Left renal pelvis (tissue), 4 donors: Measurements from ENCODE around the gene PPP1R13B. TPM values are rescaled to one million over a fixed set of nuclear protein-coding genes. Genes with fewer than 3 reads are reported as not detected.

ENCODE experiments used
- DNase-seq, 4 donors: peaks; one replicate each; pipeline ENCODE4 v3.0.0-alpha.2; 2013; ENCODE audit warnings: low read depth in 4 of 4, low spot score in 3 of 4
- polyA plus RNA-seq, 4 donors: library from polyadenylated mRNA; unstranded; fragments of 120-200 nt; gene quantifications; one replicate each; pipeline ENCODE4 v1.2.1, GENCODE V29; 2013; ENCODE audit not compliant: insufficient read length in 4 of 4

Gene PPP1R13B
- polyA plus RNA-seq, 4 donors = 14.5 to 38.8 (median 32.8) TPM

DNA sequence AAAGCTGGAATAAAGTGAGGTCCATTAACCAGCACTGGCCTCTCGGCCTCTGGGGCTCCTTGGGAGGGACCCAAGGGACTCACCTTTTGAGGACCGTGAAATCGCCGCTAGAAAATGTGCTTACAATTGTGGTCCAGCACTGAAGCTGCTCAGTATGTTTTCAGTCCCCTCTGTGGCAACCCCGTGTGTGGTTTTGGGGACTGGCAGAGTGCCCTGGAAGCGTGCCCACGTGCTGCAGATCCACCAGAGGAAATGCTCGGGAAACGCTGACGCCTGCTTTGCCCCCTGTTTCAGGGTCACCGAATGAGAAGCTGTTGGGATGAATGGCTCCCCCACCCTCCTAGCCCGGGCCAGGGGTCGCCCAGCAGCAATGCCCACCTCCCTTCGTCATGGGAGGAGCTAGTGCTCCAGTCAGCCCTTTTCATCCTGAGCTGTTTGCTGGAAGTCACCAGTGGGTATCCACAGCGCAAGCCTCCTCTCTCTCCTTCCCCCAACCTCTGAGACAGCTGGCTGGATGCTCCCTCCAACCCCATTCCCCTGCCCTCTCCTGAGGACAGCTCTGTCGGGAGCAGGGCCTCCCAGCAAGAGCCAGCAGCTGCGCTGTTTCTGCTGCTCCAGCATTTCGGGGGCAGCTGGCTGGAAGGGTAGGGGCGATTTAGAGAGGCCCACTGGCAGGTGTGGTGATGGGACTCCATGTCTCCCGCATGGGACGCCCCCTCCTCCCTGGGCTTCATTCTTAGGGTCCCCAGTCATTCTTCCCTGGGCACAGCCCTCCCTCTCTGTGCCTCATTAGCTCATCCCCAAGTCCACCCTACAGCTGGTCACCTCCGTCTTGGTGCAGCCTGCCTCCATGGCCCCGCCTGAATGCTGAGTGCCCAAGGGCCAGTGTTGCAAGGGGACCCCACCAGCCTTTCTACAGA lies 33.2 kb upstream of the PPP1R13B start:
- no peak for DNase-seq

DNA sequence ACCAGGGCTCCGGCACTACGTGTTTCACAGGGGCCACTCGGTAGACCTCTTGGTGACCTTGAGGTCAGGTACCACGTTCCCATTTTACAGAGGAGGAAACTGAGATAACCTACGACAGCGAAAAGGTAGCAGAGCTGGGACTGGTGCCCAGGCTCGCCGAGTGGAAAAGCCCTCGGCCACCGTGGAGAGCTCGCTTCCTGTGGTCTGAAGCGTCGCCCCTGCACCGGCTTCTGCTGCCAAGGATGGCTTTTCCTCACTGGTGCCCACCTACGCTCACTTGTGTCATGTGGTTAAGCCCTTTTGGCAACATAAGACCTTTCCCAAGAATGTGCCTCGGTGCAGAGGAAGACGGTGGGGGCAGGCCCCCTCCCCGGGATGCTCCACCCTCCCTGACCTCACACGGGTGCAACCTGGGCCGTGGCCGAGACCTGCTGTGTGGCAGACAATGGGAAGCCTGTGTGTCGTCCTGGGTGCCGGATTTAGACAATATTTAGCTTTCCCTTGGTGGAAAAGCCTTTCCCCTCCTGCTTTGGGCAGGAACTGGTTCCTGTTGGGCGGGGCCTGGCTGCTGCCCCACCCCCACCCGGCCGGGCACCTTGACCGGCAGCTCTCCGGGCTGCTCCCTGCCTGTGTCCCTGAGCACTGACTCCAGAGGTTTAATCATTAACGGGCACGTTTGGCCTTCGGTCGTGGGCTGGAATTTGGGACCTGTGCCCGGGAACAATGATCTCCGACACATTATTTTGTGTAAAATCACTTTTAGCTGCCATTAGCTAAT lies 32.4 kb upstream of the PPP1R13B start:
- DNase-seq = no peak

DNA sequence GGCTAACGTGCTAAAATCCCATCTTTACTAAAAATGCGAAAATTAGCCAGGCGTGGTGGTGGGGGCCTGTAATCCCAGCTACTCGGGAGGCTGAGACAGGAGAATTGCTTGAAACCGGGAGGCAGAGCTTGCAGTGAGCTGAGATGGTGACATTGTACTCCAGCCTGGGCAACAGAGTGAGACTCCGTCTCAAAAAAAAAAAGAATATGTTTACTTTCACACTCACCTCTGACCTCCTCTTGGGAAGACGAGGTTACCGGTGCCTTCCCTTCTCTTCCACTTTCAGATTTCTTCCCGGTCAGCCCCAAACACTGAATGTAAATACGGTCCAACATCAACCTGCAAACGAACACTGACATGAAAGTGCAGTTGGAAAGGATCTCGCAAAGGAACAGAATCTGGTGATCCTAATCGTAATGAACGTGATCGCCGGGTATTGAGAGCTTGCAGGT lies 31.8 kb upstream of the PPP1R13B start:
- no peak for DNase-seq

DNA sequence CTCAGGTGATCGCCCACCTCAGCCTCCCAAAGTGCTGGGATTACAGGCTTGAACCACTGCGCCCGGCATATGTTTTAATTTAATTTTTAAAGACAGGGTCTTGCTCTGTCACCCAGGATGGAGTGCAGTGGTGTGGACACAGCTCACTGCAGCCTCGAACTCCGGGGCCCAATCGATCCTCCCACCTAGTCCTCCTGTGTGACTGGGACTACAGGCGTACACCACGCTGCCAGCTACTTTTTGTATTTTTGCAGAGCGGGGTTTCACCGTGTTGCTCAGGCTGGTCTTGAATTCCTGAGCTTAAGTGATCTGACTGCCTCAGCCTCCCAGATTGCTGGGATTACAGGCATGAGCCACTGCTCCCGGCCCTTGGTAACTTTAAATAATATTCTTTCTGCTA lies 30.8 kb upstream of the PPP1R13B start:
- no peak for DNase-seq

DNA sequence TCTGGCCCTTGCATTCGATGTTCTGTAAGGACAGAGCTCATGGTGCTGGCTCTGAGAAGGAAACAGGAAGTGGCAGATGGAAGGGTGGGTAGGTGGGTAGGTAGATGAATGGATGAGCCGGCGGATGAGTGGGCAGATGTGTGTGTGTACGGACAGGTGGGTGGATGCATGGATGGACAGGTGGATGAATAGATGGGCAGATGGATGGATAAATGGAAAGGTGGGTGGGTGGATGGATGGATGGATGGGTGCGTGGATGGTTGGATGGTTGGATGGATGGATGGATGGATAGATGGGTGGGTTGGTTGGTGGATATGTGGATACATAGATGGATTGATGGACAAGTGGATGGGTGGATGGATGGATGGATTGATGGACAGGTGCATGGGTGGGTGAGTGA lies 27.6 kb upstream of the PPP1R13B start:
- DNase-seq = no peak

DNA sequence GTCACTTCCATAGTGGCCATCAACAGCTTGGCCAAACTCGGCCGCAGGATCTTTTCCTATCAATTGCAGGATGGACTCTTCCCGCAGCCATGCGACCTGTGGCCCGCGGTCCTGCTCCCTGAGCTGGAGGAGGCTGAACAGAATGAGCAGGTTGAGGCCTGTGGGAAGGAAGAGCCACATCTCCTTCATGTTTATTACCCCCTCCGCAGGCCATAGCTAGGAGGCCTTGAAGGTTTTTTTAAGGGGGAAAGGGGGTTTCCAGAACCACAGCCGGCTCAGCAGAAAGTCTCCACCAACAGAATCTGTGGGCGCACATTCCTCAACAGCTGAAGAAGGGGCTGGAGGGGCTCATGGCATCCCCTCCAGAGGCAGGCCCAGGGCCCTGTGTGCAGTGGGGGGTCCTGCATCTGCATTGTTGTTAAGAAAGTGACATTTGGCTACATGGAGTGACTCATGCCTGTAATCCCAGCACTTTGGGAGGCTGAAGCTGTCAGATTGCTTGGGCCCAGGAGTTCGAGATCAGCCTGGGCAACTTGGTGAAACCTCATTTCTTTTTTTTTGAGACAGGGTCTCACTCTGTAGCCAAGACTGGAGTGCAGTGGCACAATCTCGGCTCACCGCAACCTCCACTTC lies 25.2 kb upstream of the PPP1R13B start:
- no peak for DNase-seq

DNA sequence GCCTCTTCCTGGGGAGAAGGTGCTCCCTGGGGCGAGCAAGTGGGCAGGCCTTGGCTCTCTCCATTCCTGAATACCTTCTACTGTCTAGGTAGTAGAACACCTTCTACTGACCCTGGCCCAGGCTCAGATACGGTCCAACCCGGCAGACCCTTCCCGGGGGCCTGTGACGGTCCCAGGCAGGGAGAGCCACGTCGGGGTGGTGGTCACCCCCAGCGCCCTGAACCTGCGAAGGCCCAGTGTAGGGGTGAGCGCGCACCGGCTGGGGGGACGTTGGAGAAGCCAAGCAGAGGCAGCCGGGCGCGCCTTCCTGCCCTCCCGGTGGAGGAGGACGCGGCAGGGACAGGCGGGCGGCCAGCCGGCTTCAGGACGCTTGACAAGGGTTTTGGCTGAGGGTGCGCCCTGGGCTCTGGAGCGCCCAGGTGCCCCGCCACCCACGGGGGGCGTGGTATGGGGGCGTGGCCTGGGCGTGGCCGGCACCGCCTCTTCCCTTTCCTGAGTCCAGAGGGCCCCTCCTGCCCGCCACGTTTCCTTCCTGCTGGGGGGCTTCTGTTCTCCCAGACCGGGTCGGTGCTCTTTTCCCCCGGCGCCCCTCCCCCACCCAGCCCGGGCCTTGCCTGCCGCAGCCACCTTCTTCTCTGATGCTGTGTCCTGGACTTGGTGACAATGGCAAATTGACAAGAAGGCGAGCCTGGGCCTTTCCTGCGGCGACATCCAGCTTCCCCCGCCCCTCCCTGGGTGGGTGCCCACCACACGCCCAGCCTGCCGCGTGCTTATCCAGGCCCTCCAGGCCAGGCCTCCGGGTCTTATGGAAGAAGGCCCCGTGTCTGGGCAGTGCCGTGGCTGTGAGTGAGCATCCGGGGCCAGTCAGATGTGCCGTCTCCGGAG lies 24.5 kb upstream of the PPP1R13B start:
- DNase-seq = no peak

DNA sequence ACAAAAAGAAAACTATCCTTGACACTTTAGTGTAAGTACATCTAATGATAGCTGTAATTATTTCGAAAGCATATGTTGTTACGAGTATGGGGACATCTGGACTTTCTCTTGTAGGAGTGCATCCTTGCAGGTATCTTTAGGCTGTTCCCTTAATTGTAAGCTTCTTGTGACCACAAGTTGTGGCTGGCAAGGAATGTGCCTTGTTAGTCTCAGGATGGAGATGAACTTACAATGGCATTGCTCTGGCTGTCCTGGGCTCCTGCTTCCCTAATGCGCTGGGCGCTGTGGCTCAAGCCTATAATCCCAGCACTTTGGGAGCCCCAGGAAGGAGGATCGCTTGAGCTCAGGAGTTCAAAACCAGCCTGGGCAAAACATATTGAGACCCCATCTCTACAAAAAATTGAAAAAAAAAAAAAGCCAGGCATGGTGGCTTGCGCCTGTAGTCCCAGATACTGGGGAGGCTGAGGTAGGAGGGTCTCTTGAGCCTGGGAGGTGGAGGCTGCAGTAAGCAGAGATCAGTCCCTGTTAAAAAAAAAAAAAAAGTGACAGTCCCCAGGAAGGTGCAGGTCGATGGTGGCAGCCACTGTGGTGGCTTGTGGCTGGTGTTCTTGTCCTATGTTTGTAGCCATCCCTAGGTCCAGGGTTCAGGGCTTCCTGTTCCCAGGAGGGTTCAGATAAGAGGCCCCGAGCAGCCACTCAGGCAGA lies 23.7 kb upstream of the PPP1R13B start:
- DNase-seq = no peak

DNA sequence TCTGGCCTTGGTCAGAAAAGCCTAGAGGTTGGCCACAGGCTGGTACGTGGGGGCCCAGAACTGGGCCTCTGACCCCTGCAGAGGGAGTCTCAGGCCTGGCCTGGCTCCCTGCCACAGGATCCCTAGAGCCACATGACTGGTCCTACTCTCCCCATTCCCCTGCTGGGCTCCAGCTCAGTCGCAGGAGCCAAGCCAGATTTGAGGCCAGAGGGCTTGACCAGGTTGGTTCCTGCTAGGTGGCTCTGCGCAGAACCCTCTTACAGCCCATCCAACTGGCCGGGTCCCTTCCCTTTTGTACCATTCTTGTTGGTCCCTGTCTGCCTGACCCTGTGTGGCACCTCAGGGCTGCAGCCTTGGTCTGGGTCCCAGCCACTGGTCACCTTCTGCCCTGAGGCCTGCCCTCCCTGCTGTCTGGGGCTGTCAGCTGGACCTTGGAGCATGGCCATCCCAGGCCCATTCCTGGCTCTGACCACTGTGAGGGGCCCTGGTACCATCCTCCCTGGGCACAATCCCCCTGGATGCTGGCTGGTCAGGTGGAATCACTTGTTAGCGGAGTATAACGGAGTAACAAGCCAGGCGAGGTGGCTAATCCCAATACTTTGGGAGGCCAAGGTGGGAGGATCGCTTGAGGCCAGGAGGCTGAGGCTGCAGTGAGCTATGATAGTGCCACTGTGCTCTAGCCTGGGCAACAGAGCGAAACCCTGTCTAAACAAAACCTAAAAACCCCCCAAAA lies 22.9 kb upstream of the PPP1R13B start:
- no peak for DNase-seq

DNA sequence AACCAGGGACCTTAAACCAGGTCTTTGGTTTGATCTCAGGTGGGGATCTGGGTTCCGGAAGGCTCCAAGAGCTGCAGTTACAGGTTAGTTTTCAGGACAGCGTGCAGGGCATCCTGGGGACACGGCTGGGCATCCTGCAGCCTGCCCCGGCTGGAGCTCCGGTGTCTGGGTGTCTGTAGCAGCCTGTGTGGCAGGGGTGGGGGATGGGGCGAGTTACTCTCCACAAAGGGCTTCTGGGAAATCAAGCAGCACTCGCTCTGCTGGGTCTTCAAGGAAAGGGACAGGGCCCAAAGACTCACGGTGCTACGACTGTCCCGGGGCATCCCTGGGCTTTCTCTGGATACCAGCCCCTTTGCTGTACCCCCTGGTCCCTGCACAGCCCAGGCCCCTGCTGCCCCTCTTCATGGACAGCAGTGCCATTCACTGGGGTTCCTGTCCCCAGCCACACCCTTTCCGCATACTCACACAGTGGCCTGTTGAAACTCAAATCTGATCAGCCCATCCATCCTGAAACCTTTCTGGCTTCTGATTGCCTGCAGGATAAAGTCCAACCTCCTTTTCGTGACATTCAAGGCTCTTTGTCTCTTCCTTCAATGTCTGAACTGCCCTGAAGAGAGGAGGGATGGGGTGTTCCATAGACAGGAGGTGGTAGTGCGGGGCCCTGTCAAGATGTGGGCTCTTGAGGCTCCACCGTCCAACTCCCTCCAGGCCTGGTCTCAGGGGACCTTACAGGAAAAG lies 22.2 kb upstream of the PPP1R13B start:
- DNase-seq = no peak

DNA sequence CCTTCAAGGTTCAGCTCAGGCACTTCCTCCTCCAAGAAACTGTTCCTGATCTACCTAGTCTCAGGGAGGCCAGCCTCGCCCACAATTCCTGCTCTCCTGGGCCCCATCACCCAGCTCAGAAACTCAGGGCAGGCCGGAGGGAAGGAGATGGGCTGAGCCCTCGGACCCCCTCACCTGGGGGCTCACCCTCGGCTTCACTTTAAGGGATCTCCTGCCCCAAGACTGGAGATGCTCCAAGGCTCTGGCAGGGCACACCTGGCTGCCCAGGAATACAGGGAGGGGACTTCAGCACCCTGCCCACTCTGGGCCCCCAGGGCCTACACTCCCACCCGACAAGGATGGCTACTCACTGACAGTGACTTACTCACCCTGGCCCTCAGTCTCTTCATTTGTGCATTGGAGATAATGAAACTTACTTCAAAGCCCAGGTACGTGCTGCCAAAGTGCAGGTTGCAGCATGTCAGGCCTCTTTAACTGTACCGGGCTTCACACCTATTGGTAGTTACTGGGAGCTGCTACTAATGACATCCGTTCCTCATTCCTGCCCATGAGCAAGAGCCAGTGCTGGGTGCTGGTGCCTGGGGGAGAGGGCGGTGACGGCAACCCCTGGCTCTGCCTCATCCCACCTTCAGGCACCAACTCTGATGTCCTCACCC lies 21.0 kb upstream of the PPP1R13B start:
- no peak for DNase-seq

DNA sequence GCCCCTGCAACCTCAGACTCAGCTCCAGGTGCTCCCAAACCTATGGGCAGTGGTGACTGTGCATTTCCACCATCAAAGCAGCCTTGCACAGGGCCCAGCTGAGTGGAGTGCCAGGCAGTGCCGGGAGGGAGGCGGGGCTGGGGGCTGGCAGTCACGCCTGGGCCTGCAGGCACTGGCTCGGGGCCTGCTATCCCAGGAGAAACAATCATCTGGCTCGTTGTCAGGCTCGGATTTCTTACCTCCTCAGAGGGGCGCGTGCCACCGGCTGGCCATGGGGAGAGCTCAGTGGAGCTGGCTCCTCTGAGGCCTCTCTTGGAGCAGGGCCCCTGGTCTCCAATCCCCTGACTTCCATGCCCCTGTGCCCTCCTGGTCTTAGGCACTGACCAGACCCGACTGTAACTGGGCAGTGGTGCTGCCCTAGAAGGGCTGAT lies 20.2 kb upstream of the PPP1R13B start:
- DNase-seq = no peak

DNA sequence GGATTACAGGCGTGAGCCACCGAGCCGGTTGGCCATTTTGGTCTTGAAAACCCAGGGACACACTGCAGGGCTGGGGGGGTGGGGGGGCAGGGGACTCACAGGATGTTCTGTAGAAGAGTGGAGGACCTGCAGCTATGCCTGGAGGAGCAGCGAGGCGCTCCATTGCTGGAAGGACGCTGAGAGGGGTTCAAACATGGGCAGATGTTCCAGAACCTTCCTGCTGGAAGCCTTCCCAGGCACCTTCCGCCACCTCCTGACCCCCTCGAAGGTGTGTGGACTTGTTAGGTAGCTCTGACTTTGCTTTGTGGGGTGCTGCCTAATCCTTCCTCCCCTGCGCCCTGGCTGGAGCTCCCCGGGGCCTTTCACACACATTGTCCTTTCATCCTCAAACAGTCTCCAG lies 19.6 kb upstream of the PPP1R13B start:
- no peak for DNase-seq

DNA sequence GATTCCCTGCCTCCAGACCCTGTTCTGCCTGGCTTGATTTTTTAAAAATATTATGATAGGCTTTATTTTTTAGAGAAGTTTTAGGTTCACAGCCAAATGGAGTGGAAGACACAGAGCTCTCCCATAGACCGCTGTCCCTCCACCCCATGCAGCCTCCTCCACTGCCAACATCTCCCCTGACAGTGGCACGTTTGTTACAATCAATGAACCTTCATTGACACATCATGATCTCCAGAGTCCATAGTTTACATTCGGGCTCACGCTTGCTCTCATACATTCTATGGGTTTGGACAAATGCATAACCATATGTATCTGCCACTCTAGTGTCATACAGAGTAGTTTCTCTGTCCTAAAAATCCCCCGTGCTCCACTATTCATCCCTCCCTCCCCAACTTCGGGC lies 15.9 kb upstream of the PPP1R13B start:
- no peak for DNase-seq

DNA sequence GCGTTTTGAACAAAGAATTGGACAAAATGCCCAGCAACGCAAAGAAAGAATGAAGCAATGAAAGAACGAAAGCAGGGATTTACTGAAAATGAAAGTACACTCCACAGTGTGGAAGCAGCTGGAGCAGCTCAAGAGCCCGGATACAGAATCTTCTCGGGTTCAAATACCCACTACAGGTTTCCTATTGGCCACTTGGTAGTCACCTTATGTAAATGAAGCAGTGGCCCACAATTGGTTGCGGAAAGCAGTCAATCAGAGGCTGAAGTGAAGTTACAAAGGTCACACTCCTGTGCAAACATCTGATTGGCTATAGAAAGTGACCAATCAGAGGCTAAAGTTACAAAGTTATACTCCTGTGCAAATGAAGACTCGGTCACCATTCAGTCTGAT lies 15.0 kb upstream of the PPP1R13B start:
- DNase-seq = no peak

DNA sequence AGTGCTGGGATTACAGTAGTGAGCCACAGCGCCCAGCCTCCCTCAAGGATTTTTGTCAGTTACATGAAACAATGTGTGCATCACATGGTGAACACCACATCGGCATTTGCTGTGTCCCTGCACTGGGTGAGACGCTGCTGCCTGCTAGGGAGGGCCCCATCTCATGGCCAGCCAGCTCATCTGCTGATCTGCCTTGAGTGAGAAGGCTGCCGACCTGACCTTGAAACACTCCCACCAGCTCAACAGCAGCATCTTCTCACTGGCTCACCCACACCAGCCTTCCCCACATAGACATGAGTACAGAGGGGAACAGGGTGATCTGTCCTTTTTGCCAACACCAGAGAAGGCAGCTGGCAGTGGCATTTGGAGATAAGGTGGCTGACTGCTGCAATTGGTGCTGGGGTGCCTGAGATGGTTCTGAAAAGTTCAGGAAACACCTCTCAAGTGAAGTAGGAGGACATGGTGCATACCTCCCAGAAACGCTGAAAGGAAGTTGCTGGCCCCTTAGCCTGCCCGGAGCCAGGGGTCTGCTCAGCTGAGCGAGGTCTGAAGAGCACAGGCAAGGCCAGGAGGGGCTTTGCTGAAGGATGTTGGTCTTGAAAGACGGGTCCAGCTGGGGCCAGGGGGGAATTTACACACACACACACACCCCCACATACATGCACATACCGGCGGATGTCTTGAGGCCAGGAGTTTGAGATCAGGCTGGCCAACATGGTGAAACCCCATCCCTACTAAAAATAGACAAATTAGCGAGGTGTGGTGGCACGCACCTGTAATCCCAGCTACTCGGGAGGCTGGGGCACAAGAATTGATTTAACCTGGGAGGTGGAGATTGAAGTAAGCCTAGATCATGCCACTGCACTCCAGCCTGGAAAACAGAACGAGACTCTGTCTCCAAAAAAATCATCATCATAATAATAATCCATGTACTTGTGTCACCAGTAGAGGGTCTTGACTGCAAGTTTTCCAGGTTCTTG lies 14.3 kb upstream of the PPP1R13B start:
- no peak for DNase-seq
